T-helper 2 cell treated with Interferon-gamma antibody and Interleukin-4, amounts not matched to agents 100 ng/mL and 5 ng/mL, for 36 hours (primary cell): ENCODE data around the gene MAPRE3. TPM values are rescaled to one million over a fixed set of nuclear protein-coding genes. Genes with fewer than 3 reads are reported as not detected.

ENCODE experiments used
- intact Hi-C: fragments of 100-400 bp; cut with micrococcal nuclease; formaldehyde crosslinking; loops from one replicate; pipeline ENCODE4 v1.15.1; 2023
- total RNA-seq: library from RNA; stranded (reverse); gene quantifications from 2 replicates; pipeline ENCODE4 v1.2.3, GENCODE V29; 2022

Gene MAPRE3
- total RNA-seq, 1 donor from 2014 or later: 1.2 TPM

DNA sequence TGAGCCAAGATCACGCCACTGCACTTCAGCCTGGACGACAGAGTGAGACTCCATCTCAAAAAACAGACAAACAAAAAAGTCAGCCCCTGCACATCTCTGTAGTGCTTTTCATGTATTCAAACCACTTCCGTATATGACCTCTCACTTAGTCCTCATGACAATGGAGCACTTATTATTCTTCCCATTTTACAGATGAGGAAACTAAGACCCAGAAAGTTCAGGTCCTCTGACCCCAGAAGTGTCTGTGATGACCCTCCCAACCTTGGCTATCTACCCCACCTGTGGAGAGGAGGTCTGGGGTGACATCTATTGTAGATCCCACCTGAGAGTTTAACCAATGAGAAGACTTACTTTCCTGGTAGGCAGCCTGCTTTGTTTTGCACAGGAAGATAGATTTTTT is 21.6 kb upstream of the MAPRE3 start:
- intact Hi-C loops: no loop called here

DNA sequence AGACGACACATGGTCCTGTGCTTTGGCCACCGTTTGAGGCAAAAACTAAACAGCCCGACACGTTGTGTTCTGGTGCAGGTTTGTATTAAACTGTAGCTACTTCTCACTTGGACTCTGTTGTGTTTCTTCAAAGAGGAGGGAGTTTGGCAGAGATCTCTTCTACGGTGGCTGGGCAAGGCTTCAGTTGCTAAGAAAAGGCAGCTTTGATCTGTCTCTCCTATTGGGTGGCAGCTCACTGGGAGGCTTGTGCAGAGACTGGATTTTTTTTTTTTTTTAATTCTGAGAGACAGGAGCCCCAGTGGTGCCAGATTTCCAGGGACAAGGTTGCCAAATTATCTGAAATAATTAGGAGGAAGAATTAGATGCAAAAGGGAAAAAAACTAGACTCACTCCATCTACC is 20.2 kb upstream of the MAPRE3 start:
- intact Hi-C loops: no loop called here

DNA sequence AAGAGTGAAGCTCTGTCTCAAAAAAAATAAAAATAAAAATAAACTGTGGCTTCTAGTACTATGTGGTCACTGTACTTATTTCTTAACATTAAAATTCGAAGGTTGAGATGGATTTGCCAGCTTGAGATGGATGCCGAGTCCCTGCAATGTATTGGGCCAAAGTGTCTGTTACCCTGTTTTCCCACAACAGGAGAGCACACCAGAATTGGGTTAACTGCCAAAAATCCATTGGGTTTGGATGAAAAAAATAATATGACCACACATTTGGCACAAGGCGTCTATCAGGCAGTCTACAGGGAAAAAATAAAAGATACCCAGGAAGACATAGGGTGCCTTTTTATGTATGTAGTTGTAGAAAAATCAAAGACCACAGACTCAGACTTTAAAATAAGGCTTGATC is 19.2 kb upstream of the MAPRE3 start:
- intact Hi-C loops: no loop called here

DNA sequence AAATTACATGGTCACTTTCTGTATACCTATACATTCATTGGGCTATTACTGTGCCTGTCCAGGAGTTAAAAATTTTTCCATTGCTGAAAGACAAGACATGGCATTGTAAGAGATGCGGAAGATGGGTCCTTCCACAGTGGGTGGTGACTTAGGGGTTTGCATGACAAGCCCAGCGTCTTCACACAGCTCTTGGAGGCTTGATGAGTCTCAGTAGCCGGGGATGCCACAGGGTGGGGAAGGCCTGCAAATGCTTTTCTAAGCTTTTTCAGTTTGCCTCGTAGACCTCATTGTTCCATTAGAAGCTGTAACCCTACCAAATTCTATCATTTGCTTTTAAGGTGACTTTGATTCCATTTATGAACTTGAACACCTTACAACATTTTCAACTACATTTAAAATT is 18.1 kb upstream of the MAPRE3 start:
- intact Hi-C loops: no loop called here

DNA sequence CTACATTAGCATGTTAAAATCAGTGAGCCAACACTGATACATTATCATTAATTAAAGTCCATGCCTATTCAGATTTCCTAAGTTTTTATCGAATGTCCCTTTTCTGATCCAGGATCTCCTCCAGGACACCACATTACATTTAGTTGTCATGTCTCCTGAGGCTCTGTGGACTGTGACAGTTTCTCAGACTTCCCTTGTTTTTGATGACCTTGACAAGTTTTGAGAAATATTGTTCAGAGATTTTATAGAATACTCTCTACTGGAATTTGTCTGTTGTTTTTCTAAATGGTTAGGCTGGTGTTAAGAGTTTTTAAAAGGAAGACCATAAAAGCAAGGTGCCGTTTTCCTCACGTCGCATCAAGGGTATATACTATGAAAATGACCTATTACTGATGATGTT is 16.3 kb upstream of the MAPRE3 start:
- intact Hi-C loops: no loop called here

DNA sequence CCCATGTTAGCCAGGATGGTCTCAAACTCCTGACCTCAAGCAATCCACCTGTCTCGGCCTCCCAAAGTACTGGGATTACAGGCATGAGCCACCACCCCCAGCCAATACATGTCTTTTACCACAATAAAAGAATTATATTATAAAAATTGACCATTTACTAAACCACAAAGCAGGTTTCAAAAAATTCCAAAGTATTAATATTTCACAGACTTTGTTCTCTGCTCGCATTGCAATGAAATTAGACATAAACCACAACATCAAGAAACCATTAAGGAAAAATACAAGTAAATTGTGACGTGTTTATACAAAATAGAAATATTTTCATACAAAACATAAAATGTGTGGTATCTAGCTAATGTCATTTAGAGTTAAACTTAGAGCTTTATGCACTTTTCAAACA is 13.4 kb upstream of the MAPRE3 start:
- intact Hi-C loops: no loop called here

DNA sequence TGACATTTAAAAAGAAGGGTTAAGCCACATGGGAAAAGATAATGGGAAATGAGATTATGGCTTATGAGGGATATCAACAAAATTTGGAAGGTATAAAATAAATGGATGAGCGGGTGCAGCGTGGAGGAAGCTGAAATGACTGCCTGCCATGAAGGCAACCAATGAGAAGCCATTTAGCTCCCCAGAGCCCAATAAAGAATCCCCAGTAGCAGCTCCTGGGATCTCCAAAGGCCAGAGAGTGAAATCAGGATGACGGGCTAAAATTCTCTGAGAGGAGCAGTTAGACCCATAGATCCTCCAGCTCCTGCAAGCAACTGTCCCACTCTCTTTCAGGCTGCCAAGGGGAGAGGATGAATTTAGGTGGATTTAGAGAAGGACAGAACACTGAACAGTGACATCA is 12.9 kb upstream of the MAPRE3 start:
- intact Hi-C loops: no loop called here

DNA sequence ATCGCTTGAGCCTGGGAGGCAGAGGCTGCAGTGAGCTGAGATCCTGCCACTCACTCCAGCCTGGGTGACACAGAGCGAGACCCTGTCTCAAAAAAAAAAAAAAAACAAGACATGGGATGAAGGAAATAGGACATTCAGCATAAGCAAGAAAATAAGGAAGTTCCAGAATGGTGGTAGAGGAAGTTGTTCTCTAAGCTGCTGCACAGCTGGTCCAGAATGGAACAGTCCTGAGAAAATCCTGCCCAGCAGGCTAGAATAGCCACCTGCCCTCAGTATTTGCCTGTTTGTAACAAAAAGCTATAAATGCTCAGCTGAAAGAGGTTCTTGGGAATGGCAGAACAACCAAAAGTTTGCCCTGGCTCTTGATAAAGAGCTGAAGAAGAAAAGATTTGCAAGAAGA is 11.1 kb upstream of the MAPRE3 start:
- intact Hi-C loops: no loop called here

DNA sequence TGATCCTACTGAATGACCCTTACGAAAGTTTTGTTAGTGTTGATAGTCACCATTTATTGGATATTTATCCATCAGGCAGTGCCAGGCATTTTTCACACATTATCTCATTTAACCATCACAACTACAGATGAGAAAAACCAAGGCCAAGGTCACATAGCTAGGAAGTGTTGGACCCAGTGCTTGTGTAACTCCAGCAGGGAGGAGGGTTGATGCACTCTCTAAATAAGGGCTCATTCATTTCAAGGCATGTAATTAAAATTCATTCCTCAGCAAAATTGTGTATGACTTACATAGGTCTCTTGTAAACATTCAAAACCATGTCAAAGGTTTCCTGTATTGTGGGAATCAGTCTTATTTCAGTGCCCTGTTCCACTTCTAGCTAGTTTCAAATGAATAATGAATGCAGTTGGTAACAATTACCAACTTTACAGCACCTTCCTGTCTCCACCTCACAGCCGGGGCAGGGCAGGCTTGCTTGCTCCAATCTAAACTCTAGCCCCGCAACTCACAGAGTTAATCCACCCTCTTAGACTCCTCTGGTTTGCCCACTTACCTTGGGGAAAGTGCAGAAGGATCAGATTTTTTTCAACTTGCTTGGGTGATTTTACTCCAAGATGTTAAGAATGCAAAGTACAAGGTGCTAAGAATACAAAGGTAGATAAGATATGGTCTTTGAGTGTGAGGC is 5.8 kb upstream of the MAPRE3 start:
- intact Hi-C loops: loop anchor here (5.0 kb wide), 1 partner anchor 318 kb away; the partner anchor contains the start of gene TRIM54

DNA sequence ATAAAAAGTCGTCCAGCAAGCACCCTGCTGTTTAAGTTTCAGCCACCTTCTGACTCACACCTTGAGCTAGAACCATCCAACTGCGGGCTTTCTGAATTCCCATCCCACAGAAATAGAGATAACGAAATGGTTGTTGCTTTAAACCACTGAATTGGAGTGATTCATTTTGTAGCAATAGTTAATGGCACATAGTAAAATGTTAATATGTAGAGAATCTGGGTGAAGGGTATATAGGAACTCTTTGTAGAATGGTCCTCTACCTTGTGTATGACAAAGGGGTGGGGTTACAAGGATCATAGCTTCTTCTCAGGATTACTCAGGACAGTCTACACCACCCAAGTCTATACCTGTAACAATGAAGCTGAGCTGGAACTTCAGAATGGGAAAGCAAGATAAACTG is 2.4 kb upstream of the MAPRE3 start:
- intact Hi-C loops: no loop called here

DNA sequence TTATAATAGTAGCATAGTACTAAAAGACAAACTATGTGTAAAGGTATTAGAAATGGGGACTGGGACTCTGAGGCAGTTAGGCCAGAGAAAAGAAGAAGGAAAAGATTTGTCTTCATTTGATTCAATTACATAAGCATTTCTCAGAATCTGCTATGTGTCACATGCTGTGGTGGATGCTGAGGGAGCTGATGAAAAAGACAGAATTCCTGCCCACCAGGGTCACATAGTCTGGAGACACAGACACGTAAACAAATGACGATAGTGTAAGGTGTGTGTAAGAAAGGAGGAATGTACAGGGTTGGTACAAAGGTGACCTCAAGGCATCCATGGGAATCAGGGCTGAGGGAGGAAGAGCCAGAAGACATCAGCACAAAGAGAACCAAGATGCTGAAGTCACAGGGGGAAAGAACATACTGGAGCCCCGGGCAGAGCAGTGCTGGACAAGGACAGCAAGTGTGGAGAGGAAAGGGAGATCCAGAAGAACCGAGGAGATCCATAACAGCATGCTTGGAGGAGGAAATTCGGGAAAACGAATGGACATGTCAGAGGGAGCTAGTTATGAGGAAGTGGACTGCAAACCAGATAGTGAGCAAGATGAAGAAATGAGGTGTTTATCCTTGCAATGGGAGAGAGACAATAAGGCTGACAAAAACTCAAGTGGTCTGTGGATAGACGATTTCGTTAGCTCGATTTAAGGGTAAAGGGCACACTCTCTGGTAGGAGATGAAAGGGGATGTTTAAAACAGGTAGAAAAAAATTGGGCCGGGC is 1.2 kb upstream of the MAPRE3 start:
- intact Hi-C loops: no loop called here

DNA sequence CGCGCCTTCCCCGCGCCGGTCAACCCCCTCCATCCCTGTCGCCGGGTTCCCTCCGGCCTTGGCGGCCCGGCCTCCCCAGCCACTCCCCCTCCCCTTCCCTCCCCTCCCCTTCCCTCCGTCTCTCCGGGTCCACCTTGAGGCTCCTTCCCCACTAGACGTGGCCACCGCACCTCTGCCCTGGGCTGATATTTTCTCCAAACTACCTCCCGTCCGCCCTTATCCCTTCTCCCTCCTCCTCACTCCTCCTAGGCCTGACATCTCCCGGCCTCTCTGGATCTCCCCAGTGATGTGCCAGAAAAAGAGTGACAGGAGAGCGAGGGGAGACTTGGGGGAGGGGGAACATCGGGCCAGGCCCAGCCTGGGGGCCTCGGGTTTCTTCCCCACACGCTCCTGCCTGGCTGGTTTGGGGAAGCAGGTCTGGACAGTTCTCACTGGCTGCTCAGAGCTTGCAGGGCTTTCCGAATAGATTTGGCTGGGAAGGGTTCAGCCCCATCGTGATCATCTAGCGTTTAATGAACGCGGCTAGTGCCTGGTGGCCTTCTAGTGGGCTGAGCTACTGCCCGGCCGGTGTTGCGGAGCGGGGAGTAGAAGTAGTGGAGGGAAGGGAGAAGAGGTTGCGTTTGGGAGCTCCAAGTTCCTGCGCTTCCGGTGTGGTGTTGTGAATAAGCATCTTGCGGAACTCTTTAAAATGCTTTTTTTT is 641 bp downstream of the MAPRE3 start:
- intact Hi-C loops: loop anchor here (1.0 kb wide), 2 partner anchors 10 to 79 kb away; no protein-coding TSS in a partner anchor

DNA sequence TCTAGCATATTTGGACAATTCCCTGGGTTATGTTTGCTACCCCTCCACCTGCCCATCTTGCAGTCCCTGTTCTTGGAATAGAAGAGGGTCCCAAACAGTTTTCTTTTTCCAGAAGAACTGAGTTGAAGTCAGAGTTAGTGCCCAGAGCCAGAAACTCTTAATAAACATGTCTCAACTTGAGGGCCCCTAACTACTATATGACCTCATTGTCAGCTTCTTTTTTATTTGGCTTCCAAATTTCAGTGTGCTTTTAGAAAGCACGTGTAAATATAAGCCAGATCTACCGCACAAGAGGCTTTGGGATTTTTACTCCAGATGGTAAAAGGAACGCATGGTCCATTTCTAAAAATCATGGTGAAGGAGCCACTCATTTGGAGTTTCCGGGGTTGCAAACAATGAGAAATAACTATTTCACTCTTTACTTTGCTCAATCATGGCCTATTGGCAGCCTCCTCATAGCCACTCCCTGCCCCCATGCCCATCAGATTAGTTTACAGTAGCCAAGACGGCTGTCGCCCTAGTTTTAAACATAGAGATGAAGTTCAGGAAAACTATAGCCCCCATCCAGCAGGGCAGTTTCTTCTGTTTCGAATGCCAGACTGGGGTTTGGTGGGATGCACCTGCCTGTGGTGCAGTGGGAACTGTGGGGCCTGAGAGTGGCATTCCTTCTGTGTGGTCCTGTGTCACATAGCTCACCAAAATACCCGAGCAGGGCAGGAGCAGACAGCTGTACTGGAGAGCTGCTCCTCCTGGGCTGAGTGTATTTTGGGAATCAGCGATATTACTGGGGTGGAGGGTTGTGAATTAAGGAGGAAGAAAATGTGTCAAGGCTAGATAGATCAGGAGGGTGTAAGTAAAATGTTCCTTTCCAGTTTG is 1.7 kb downstream of the MAPRE3 start:
- intact Hi-C loops: no loop called here

DNA sequence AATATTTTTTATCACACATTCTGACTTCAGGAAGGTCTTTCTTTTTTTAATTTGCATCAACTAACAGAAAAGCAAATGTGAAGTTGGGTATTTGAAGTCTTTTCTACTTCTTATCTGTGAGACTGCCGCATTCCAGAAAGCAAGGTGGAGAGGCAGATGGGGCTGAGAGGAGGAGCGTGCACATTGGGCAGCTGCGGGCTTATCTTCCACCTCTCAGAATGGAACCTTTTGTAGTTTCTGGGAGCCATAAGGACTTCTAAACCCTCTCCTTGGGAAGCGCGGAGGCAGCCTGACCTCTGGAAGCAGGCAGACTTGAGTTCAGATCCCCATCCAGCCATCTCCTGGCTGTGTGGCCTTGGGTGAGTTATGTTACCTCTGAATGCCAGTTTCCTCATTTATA is 3.9 kb downstream of the MAPRE3 start:
- intact Hi-C loops: no loop called here

DNA sequence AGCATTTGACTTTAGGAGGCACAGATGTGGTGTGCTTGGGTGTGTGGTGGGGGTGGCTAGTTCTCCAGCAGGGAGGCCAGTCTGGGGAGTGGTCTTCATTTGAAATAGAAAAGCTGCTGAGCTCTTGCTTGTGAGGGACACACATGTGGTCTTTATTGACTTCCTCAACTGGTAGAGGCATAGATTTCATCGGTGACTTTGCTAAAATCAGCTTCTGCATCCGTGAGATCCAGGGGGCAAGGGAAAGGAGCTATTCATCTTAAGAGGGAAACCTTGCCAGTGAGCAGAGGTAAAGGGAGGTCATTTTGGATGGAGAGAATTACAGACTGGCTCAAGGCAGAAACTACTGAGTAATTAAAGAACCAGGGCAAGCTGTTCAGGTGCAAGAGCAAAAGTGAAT is 4.7 kb downstream of the MAPRE3 start:
- intact Hi-C loops: no loop called here

DNA sequence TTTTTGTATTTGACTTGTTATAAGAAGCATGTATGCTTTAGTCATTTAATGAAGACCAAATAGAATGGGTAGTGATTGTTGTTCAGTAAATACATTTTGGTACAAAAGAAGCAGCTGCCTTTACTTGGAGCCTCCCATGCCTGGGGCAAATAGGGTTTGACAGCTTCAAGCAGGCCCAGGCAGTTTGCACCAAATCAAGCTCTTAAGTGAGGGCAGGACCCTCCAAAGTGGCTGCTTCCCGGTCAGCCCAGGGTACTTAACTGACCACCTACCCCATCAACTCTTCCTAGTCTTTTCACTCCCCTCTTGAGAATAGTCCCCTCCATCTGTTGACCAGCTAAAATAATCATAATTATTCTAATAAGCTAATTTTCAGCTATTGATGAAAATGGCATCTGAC is 5.2 kb downstream of the MAPRE3 start:
- intact Hi-C loops: no loop called here

DNA sequence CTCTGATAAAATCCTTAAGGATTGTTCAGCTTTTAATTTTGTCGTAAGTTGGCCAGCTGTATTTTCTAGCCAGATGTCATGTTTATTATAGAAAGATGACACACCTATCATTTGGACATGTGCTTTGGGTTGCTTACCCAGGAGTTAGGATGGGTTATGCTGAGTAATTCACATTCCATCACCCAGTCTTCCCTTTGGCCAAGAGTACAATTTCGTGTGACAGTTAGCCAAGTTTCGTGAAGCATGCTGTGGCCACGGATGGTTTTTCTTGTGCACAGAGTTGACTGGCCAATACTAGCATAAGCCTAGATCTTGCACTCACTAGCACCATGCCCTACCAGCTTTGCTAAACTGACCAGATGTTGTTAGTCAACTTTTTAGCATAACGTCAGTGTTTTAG is 5.8 kb downstream of the MAPRE3 start:
- intact Hi-C loops: no loop called here

DNA sequence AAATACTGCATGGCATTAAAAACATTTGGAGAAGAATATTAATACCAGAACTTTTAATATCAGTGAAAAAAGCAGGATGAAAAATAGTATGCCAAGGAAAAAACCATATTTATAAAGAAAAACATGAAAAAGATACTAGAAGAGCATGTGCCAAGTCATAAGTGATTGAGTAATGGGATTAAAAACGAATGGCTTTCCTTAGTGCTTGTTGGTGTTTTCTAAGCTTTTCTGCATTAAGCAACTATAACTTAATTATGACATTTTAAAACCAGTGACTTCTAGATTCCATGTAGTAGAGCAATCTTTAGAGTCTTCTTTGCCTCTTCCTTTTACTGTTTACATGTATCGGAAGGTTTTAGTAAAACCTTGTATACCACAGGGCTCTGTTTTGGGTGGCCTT is 6.6 kb downstream of the MAPRE3 start:
- intact Hi-C loops: no loop called here

DNA sequence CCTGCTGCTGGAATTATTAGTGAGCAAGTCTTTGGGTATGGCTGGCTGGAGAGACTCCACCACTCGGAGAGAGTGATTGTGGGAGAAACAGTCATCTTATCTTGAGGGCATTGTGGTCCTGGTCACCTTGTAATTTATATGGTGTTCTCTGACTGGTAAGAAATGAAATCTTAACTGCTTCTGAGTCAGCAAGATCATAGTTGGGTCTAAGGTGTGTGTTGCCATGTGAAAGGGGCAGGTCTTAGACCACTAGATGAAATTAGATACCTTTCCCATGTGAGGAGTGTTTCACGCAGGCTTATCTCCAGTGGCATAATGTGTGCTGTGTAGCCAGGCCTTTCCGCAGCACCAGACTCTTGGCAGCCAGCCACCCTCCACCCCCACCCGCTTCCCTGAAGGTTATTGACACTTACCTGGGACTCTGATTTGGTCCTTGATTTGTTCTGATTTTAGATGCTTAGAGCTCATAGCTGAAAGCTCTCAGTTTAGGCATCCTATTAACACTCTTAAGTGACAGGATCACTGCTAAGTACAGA is 7.7 kb downstream of the MAPRE3 start:
- intact Hi-C loops: no loop called here

DNA sequence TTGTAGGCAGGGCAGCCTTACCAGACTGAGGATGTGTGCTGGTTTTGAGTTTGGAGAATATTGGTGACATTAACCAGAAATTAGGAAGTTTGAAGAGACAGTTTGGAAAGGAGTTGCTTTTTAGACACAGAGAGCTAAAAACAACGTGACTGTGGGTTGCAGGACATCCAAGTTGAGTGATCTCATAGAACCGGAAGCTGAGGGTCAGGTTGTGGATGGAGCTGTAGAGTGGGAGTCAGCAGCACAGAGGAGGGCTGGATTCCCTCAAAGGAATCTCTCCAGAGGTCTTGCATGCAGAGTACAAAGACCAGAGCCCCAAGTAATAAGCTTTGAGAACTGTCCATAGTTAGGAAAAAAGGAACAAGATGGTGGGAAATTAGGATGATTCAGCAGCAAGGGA is 9.3 kb downstream of the MAPRE3 start:
- intact Hi-C loops: no loop called here

DNA sequence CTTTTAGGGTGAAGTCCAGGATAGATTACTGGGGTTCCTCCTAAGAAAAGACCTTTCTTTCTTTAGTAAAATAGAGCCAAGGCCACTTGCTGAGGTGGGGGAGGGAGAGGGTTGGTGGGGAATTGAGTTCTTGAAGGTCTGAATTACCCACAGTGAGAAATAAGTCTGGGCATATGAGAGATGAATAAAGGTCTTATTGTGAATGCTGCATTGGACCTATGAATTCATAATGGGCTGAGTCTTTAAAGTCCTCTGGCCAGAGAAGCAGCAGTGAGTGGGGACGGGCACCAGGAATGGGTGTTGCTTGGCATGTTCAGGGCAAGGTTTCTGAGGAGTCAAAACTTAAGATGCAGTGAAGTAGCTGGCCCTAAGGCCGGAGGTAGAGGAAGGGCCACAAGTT is 10.5 kb downstream of the MAPRE3 start:
- intact Hi-C loops: no loop called here
